Activated CD4-positive, alpha-beta memory T cell treated with anti-CD3 and anti-CD28 coated beads, Interleukin-2, amount 10 ng/mL, durations not matched to agents 7 days and 5 days (primary cell): ENCODE results near the gene AMMECR1L. TPM values are rescaled to one million over a fixed set of nuclear protein-coding genes. Genes with fewer than 3 reads are reported as not detected.
"Not testable (repeated sequence)": the region's sequence is repeated elsewhere in the genome, so short reads cannot be mapped to it uniquely, and the experiment has no call there.

Experiments
- CTCF ChIA-PET: fragments of 350-600 bp; sonication (Branson Sonifier 250); formaldehyde crosslinking; loops from one replicate; lab custom pipeline; 2021; ENCODE audit warnings: antibody characterized with exemption, inconsistent platforms; lab: Charles Lee
- POLR2A ChIA-PET: fragments of 350-600 bp; sonication (Branson Sonifier 250); formaldehyde crosslinking; loops from one replicate; lab custom pipeline; 2021; ENCODE audit warnings: antibody characterized with exemption; lab: Charles Lee
- DNase-seq: peaks from one replicate; pipeline ENCODE4 v3.0.0-alpha.2; 2020
- H3K27ac Mint-ChIP-seq: one replicate; pipeline ENCODE4 v1.8.0; 2021; ENCODE audit warnings: mild to moderate bottlenecking, mixed read lengths
- H3K27me3 Mint-ChIP-seq: one replicate; pipeline ENCODE4 v1.8.0; 2021; ENCODE audit warnings: mixed read lengths
- H3K36me3 Mint-ChIP-seq: one replicate; pipeline ENCODE4 v1.8.0; 2021; ENCODE audit warnings: low read depth, mixed read lengths
- H3K4me1 Mint-ChIP-seq: one replicate; pipeline ENCODE4 v1.8.0; 2021; ENCODE audit warnings: mixed read lengths
- H3K4me3 Mint-ChIP-seq: one replicate; pipeline ENCODE4 v1.8.0; 2021; ENCODE audit warnings: mild to moderate bottlenecking, mixed read lengths
- H3K9me3 Mint-ChIP-seq: one replicate; pipeline ENCODE4 v1.8.0; 2021; ENCODE audit warnings: mixed read lengths
- total RNA-seq, 2 experiments: library from RNA; stranded (reverse); gene quantifications; one replicate each; pipeline ENCODE4 v1.2.3, GENCODE V29; 2021

The AMMECR1L gene
- total RNA-seq, 2 experiments from 2014 or later: 14.3 to 15.0 TPM

- DNase-seq: no peak
- CTCF ChIA-PET: interaction anchor here (1.5 kb wide), 1 partner anchor 32 kb away, joined by 4 read pairs; no protein-coding TSS in a partner anchor
- Mint-ChIP-seq H3K36me3 (peaks cover 57% of the 10 kb centered on the region), H3K4me1 (peaks cover 50% of the 10 kb centered on the region), H3K27ac (no peak overlapping the region), H3K9me3 (no peaks in the 10 kb centered on the region), H3K4me3 (no peak overlapping the region), H3K27me3 (no peaks in the 10 kb centered on the region)
- POLR2A ChIA-PET: no interaction called here
Observed at GRCh38 chr2:127852388-127852787, 33.4 kb downstream of the AMMECR1L start.

- Mint-ChIP-seq H3K27me3 (no peaks in the 10 kb centered on the region), H3K9me3 (no peaks in the 10 kb centered on the region), H3K27ac (no peak overlapping the region), H3K4me3 (no peak overlapping the region), H3K36me3 (peaks cover 61% of the 10 kb centered on the region), H3K4me1 (peaks cover 18% of the 10 kb centered on the region)
- ChIA-PET POLR2A (interaction anchor here (1.6 kb wide), 1 partner anchor 9 kb away, joined by 5 read pairs; no protein-coding TSS in a partner anchor), CTCF (no interaction called here)
- no peak for DNase-seq
Observed at GRCh38 chr2:127847931-127848330, 37.8 kb downstream of the AMMECR1L start.

GRCh38 chr2:127844973-127845372, 40.8 kb downstream of the AMMECR1L start:
- peaks cover 40% of the 10 kb centered on the region for H3K36me3 Mint-ChIP-seq
- DNase-seq: no peak
- H3K4me1 Mint-ChIP-seq: peaks cover 18% of the 10 kb centered on the region
- no peaks in the 10 kb centered on the region for H3K9me3 Mint-ChIP-seq
- H3K27ac Mint-ChIP-seq: no peak overlapping the region
- no peak overlapping the region for H3K4me3 Mint-ChIP-seq
- POLR2A ChIA-PET: interaction anchor here (0.6 to 1.3 kb wide), 3 partner anchors 10 to 294 kb away, joined by 3 to 4 read pairs (median 4); partner anchors contain the start of gene POLR2D
- CTCF ChIA-PET: interaction anchor here (0.7 kb wide), 1 partner anchor 698 kb away, joined by 3 read pairs; no protein-coding TSS in a partner anchor
- no peaks in the 10 kb centered on the region for H3K27me3 Mint-ChIP-seq

GRCh38 chr2:127843677-127844076, 42.1 kb downstream of the AMMECR1L start:
- ChIA-PET CTCF (interaction anchor here (0.6 kb wide), 1 partner anchor 64 kb away, joined by 3 read pairs; no protein-coding TSS in a partner anchor), POLR2A (interaction anchor here (1.3 kb wide), 1 partner anchor 142 kb away, joined by 4 read pairs; the partner anchor contains the start of gene SFT2D3)
- Mint-ChIP-seq H3K27ac (no peak overlapping the region), H3K9me3 (no peaks in the 10 kb centered on the region), H3K27me3 (no peaks in the 10 kb centered on the region), H3K4me1 (peaks cover 8% of the 10 kb centered on the region), H3K36me3 (peaks cover 28% of the 10 kb centered on the region), H3K4me3 (no peak overlapping the region)
- no peak for DNase-seq

- peaks cover 14% of the 10 kb centered on the region for H3K36me3 Mint-ChIP-seq
- DNase-seq: no peak
- H3K9me3 Mint-ChIP-seq: no peaks in the 10 kb centered on the region
- no peak overlapping the region for H3K27ac Mint-ChIP-seq
- H3K27me3 Mint-ChIP-seq: no peaks in the 10 kb centered on the region
- H3K4me1 Mint-ChIP-seq: peaks cover 5% of the 10 kb centered on the region
- ChIA-PET CTCF (no interaction called here), POLR2A (no interaction called here)
- no peak overlapping the region for H3K4me3 Mint-ChIP-seq
Observed at GRCh38 chr2:127841466-127842178, 44.1 kb downstream of the AMMECR1L start.

- CTCF ChIA-PET: no interaction called here
Observed at GRCh38 chr2:127840893-127841292, 44.9 kb downstream of the AMMECR1L start.

GRCh38 chr2:127834951-127835350, 50.8 kb downstream of the AMMECR1L start:
- Mint-ChIP-seq H3K9me3 (no peaks in the 10 kb centered on the region), H3K27me3 (no peaks in the 10 kb centered on the region), H3K36me3 (no peaks in the 10 kb centered on the region), H3K27ac (no peak overlapping the region), H3K4me1 (peaks cover 12% of the 10 kb centered on the region), H3K4me3 (no peak overlapping the region)
- DNase-seq: no peak
- ChIA-PET CTCF (no interaction called here), POLR2A (interaction anchor here (0.7 kb wide), 1 partner anchor 27 kb away, joined by 3 read pairs; no protein-coding TSS in a partner anchor)

More at GRCh38 chr2:127840893-127841292, 44.9 kb downstream of the AMMECR1L start:
- DNase-seq: no peak
- Mint-ChIP-seq H3K27me3 (no peaks in the 10 kb centered on the region), H3K27ac (no peak overlapping the region), H3K4me3 (no peak overlapping the region), H3K4me1 (peaks cover 5% of the 10 kb centered on the region), H3K9me3 (no peaks in the 10 kb centered on the region), H3K36me3 (peaks cover 8% of the 10 kb centered on the region)
- POLR2A ChIA-PET: no interaction called here

GRCh38 chr2:127829845-127830246, 55.9 kb downstream of the AMMECR1L start:
- ChIA-PET POLR2A (interaction anchor here (0.8 to 2.0 kb wide), 6 partner anchors 19 to 262 kb away, joined by 3 to 16 read pairs (median 4); partner anchors contain the start of genes POLR2D, UGGT1 and WDR33), CTCF (interaction anchor here (0.6 to 1.2 kb wide), 5 partner anchors 19 to 492 kb away, joined by 3 to 7 read pairs (median 3); partner anchors contain the start of gene WDR33)
- peaks cover 1% of the 10 kb centered on the region for H3K27me3 Mint-ChIP-seq
- no peak overlapping the region for H3K4me3 Mint-ChIP-seq
- no peak overlapping the region for H3K27ac Mint-ChIP-seq
- peaks cover 30% of the 10 kb centered on the region for H3K4me1 Mint-ChIP-seq
- peak; percentile 73 for DNase-seq
- H3K36me3 Mint-ChIP-seq: peaks cover 7% of the 10 kb centered on the region
- peaks cover 18% of the 10 kb centered on the region for H3K9me3 Mint-ChIP-seq

GRCh38 chr2:127826708-127827107, 59.0 kb downstream of the AMMECR1L start:
- H3K27me3 Mint-ChIP-seq, H3K36me3 Mint-ChIP-seq, CTCF ChIA-PET, H3K27ac Mint-ChIP-seq, DNase-seq, H3K4me3 Mint-ChIP-seq: not testable (repeated sequence)
- peaks cover 30% of the 10 kb centered on the region for H3K4me1 Mint-ChIP-seq
- POLR2A ChIA-PET: interaction anchor here (1.5 kb wide), 1 partner anchor 15 kb away, joined by 4 read pairs; no protein-coding TSS in a partner anchor
- H3K9me3 Mint-ChIP-seq: peaks cover 24% of the 10 kb centered on the region

- ChIA-PET POLR2A (interaction anchor here (1.3 to 1.5 kb wide), 2 partner anchors 15 to 31 kb away, joined by 3 to 4 read pairs; no protein-coding TSS in a partner anchor), CTCF (no interaction called here)
- peaks cover 7% of the 10 kb centered on the region for H3K36me3 Mint-ChIP-seq
- H3K4me1 Mint-ChIP-seq: peaks cover 29% of the 10 kb centered on the region
- H3K27me3 Mint-ChIP-seq: peaks cover 7% of the 10 kb centered on the region
- no peak overlapping the region for H3K4me3 Mint-ChIP-seq
- no peak overlapping the region for H3K27ac Mint-ChIP-seq
- DNase-seq: no peak
- H3K9me3 Mint-ChIP-seq: peaks cover 29% of the 10 kb centered on the region
Observed at GRCh38 chr2:127826047-127826446, 59.7 kb downstream of the AMMECR1L start.

- Mint-ChIP-seq H3K36me3 (peaks cover 3% of the 10 kb centered on the region), H3K27ac (no peak overlapping the region), H3K9me3 (peaks cover 33% of the 10 kb centered on the region), H3K27me3 (peaks cover 14% of the 10 kb centered on the region), H3K4me3 (no peak overlapping the region), H3K4me1 (no peaks in the 10 kb centered on the region)
- ChIA-PET POLR2A (interaction anchor here (0.9 kb wide), 1 partner anchor 9 kb away, joined by 4 read pairs; no protein-coding TSS in a partner anchor), CTCF (no interaction called here)
- DNase-seq: no peak
Observed at GRCh38 chr2:127820080-127820668, 65.6 kb downstream of the AMMECR1L start.

- Mint-ChIP-seq H3K4me1 (no peaks in the 10 kb centered on the region), H3K36me3 (peaks cover 3% of the 10 kb centered on the region), H3K27me3 (peaks cover 18% of the 10 kb centered on the region), H3K27ac (no peak overlapping the region), H3K9me3 (peaks cover 33% of the 10 kb centered on the region), H3K4me3 (no peak overlapping the region)
- POLR2A ChIA-PET: no interaction called here
- CTCF ChIA-PET: no interaction called here
- no peak for DNase-seq
Observed at GRCh38 chr2:127818794-127819425, 66.8 kb downstream of the AMMECR1L start.
